ENCODE results near the gene MVB12B.

MVB12B gene

GRCh38 chr9:126483468-126484073, 156.9 kb downstream of the MVB12B start:
- TF ChIP-seq POLR2A (IDR thresholded peaks at IDR 0.05; ENCODE audit: extremely low read depth, insufficient read length): no peak
- no peak overlapping the region for H3K4me3 ChIP-seq (ENCODE audit: low read depth, low read length)
- no peak for DNase-seq (ENCODE audit: low read depth)

GRCh38 chr9:126485662-126486061, 159.0 kb downstream of the MVB12B start:
- no peak for DNase-seq (ENCODE audit: low read depth)
- TF ChIP-seq POLR2A (IDR thresholded peaks at IDR 0.05; ENCODE audit: extremely low read depth, insufficient read length) (no peak), MAX (IDR thresholded peaks at IDR 0.05; ENCODE audit: low read depth, low read length) (no peak)
- H3K4me3 ChIP-seq (ENCODE audit: low read depth, low read length): no peak overlapping the region

- no peak for TF ChIP-seq POLR2A (IDR thresholded peaks at IDR 0.05; ENCODE audit: extremely low read depth, insufficient read length)
- TF ChIP-seq CTCF (IDR thresholded peaks at IDR 0.05; ENCODE audit: low read depth, low read length): no peak
- TF ChIP-seq MAX (IDR thresholded peaks at IDR 0.05; ENCODE audit: low read depth, low read length): no peak
- TF ChIP-seq MYC (IDR thresholded peaks at IDR 0.05; ENCODE audit: low read depth, low read length): no peak
- H3K4me3 ChIP-seq (ENCODE audit: low read depth, low read length): no peak overlapping the region
- no peak for DNase-seq (ENCODE audit: low read depth)
Measured at GRCh38 chr9:126486276-126486675, 159.6 kb downstream of the MVB12B start.

GRCh38 chr9:126487856-126488255, 161.2 kb downstream of the MVB12B start:
- no peak for TF ChIP-seq CTCF (IDR thresholded peaks at IDR 0.05; ENCODE audit: low read depth, low read length)
- no peak for TF ChIP-seq MAX (IDR thresholded peaks at IDR 0.05; ENCODE audit: low read depth, low read length)
- TF ChIP-seq POLR2A (IDR thresholded peaks at IDR 0.05; ENCODE audit: extremely low read depth, insufficient read length): no peak
- no peak for TF ChIP-seq MYC (IDR thresholded peaks at IDR 0.05; ENCODE audit: low read depth, low read length)
- no peak for DNase-seq (ENCODE audit: low read depth)
- no peak overlapping the region for H3K4me3 ChIP-seq (ENCODE audit: low read depth, low read length)

- no peak overlapping the region for H3K4me3 ChIP-seq (ENCODE audit: low read depth, low read length)
- DNase-seq (ENCODE audit: low read depth): no peak
- TF ChIP-seq CTCF (IDR thresholded peaks at IDR 0.05; ENCODE audit: low read depth, low read length): no peak
- no peak for TF ChIP-seq MYC (IDR thresholded peaks at IDR 0.05; ENCODE audit: low read depth, low read length)
- no peak for TF ChIP-seq MAX (IDR thresholded peaks at IDR 0.05; ENCODE audit: low read depth, low read length)
- TF ChIP-seq POLR2A (IDR thresholded peaks at IDR 0.05; ENCODE audit: extremely low read depth, insufficient read length): no peak
Measured at GRCh38 chr9:126488310-126488709, 161.7 kb downstream of the MVB12B start.

GRCh38 chr9:126488881-126489404, 162.3 kb downstream of the MVB12B start:
- DNase-seq (ENCODE audit: low read depth): no peak
- TF ChIP-seq POLR2A (IDR thresholded peaks at IDR 0.05; ENCODE audit: extremely low read depth, insufficient read length) (no peak), CTCF (IDR thresholded peaks at IDR 0.05; ENCODE audit: low read depth, low read length) (no peak), MAX (IDR thresholded peaks at IDR 0.05; ENCODE audit: low read depth, low read length) (no peak), MYC (IDR thresholded peaks at IDR 0.05; ENCODE audit: low read depth, low read length) (no peak)
- no peak overlapping the region for H3K4me3 ChIP-seq (ENCODE audit: low read depth, low read length)
